Cardiac fibroblast (primary cell): ENCODE data around the gene DELE1.

ENCODE experiments used
- DNase-seq, 2 donors: peaks; one replicate each; pipeline versions ENCODE4 v3.0.0 to v3.0.0-alpha.2; 2010; ENCODE audit warnings: low read depth in 2 of 2
- H3K4me3 ChIP-seq, 2 donors: replicated peaks in 1 of 2; 1 replicate in 1 of 2; 2 replicates in 1 of 2; pipeline ENCODE4 v1.5.1; 2011; ENCODE audit warnings: low read depth in 2 of 2, low read length in 2 of 2, mild to moderate bottlenecking in 2 of 2, moderate library complexity in 1 of 2
- CTCF ChIP-seq: IDR thresholded peaks from one replicate; pipeline ENCODE4 v1.5.1; 2011; ENCODE audit warnings: low read depth, mild to moderate bottlenecking, low read length, inconsistent platforms

Gene DELE1

GRCh38 chr5:141969783-141970771 is 46.4 kb downstream of the DELE1 start:
- no peak for TF ChIP-seq CTCF

DNA sequence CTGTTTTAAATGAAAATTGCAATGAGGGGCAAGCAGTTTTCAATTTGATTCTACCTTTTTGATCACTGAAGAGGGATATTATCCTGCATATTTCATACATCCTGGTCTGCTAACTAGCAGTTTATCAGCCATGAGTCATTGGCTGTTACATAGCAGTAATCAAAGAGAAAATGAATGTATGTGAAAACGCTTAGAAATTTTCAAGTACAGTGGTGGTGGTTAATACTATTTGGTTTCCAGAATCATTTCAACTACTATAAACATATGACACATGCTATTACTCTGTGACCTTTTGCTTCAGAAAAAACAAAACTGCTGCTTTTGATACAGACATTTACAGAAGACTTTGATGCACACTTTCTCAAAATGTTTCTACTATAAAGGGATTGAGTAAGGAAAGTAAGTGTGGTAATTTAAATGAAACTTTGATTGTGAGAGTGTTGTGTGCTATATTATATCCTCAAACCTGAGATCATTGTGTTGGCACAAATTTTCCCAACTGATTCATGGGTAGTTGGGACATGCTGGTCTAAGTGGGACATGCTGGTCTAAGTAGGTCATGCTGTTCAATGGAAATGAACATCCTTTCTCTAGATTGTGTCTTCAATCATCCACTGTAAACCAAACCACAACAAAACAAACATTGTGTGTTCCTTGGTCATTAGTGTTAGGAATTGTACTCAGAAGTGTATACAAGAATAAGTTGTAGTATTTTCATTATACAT is 50.4 kb downstream of the DELE1 start:
- H3K4me3 ChIP-seq = no peak overlapping the region
- DNase-seq = peak; percentile 20 to 66
- no peak for TF ChIP-seq CTCF

More at GRCh38 chr5:141969783-141970771, 46.4 kb downstream of the DELE1 start:
- H3K4me3 ChIP-seq = peak overlapping the region; percentile 83 to 91
- DNase-seq = peak; percentile 23 to 45

DNA sequence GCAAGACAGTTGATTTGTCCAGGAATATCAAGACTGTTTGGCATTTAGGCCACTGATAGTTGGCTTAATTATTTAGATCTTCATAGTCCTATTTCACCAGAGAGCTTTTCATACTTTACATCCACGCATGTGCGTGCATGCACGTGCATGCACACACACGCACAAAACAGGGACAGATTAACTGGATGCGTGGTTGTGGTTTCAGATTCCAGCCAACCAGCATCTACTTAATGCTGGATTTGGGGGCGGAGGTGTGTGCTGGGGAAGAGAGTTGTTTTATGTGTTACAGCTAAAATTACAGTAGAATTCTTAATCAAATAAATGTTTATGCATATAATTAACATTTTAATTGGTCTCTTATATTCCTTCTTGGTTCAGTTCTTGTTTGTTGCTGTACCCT is 52.5 kb downstream of the DELE1 start:
- DNase-seq = no peak
- TF ChIP-seq CTCF = no peak
- H3K4me3 ChIP-seq = no peak overlapping the region

- DNase-seq = no peak
- TF ChIP-seq CTCF = no peak
- no peak overlapping the region for H3K4me3 ChIP-seq
Measured at GRCh38 chr5:141978389-141978788, 54.7 kb downstream of the DELE1 start.

DNA sequence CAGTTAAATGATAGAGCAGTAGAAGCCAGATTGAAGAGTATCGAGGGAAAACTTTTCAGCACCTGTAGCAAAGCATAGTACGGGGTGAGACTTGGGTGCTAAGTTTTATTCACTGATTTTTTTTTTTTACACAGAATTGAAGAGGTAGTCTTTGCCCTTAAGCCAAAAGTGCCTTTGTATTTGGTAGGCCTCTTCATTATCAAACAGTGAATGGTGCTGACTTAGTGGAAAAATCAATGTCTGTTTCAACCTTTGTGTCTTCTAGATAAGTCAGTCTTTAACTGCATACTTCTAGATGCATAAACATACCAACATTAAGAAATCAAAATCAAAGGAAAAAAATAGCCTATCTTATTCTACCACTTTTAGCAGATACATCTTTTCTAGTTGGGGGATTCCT is 59.0 kb downstream of the DELE1 start:
- no peak overlapping the region for H3K4me3 ChIP-seq
- TF ChIP-seq CTCF = no peak
- no peak for DNase-seq

GRCh38 chr5:141986072-141986471 is 62.4 kb downstream of the DELE1 start:
- no peak for TF ChIP-seq CTCF
- DNase-seq = no peak
- no peak overlapping the region for H3K4me3 ChIP-seq
